Measurements from ENCODE around the gene RACGAP1. TPM values are rescaled to one million over a fixed set of nuclear protein-coding genes. Genes with fewer than 3 reads are reported as not detected.

RACGAP1 gene
- total RNA-seq, 1 donor = 3.7 TPM

DNA sequence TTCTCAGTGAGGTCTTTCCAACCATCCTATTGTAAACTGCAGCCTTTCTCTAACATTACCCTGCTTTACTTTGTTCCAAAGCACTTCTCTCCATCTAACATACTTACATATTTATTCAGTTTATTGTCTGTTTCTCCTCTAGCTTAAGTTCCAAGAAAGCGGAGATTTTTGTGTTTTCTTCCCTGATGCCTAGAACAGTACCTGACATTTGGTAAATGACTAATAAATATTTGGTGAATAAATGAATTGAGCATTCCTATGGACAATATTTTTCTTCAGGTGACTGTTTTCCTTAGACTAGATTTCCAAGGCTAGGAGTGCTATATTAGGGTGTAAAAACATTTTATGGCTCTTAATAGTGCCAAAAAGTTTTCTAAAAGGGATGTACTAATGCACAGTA lies 2.4 kb downstream of the RACGAP1 start:
- Histone ChIP-seq H3K9me3 (ENCODE audit: low read depth, low read length) (no peaks in the 10 kb centered on the region), H3K4me3 (ENCODE audit: low read length) (no peak overlapping the region), H3K4me1 (ENCODE audit: insufficient read depth, low read length) (peaks cover 22% of the 10 kb centered on the region), H3K27me3 (ENCODE audit: insufficient read depth, low read length) (no peaks in the 10 kb centered on the region)

DNA sequence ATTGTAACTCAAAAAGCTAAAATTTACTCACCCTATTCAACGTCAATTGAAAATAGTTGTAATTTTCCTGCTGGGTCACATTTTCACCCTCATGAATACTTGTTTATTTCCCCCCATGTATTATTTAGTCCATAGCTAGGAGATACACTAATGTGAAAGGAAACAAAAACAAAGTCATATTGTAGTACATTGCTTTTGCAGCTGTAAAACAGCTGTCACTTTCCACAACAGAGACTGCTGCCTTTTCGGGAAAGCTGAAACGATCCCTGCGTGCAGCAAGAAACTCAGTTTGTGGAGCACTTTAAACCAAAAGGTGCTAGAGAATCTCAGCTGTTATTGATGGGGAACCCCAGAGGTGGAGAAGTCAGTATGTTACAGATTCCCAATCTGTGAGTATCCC lies 4.3 kb downstream of the RACGAP1 start:
- no peaks in the 10 kb centered on the region for H3K27me3 ChIP-seq (ENCODE audit: insufficient read depth, low read length)
- no peak overlapping the region for H3K4me3 ChIP-seq (ENCODE audit: low read length)
- H3K4me1 ChIP-seq (ENCODE audit: insufficient read depth, low read length) = peaks cover 35% of the 10 kb centered on the region
- no peaks in the 10 kb centered on the region for H3K9me3 ChIP-seq (ENCODE audit: low read depth, low read length)

DNA sequence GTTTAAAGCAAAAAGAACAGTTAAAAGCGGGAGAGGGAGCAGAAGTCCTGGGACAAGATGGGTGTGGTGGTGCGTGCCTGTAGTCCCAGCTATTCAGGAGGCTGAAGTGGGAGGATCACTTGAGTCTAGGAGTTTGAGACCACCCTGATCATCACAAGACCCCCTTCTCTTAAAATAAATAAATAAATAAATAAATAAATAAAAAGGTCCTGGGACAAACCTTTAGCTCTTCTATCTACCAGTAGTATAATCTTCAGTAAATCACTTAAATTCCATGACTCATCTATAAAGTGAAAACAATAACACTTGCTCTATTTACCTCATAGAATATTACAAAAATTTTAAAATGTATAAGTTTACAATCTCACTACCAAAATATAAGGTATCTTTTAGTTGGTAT lies 5.8 kb downstream of the RACGAP1 start:
- H3K27me3 ChIP-seq (ENCODE audit: insufficient read depth, low read length) = no peaks in the 10 kb centered on the region
- no peaks in the 10 kb centered on the region for H3K9me3 ChIP-seq (ENCODE audit: low read depth, low read length)
- peaks cover 31% of the 10 kb centered on the region for H3K4me1 ChIP-seq (ENCODE audit: insufficient read depth, low read length)
- no peak overlapping the region for H3K4me3 ChIP-seq (ENCODE audit: low read length)

DNA sequence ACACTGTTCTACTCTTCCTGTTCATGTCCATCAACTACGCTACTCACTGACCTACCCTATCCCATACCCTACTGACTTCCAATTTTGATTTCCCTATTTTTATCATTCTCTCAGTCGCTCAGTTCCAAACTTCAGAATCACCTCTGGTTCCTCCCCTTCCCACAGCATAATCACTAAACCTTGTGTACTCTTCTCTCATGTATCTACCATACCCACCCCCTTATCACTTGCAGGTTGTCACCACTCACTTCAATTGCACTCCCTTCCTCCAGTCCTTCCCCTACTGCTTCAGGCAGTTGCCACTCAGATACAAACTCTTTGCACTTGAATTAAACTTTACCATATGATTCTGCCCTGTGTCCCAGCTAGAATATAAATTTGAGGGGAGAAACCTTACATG lies 6.3 kb downstream of the RACGAP1 start:
- H3K4me3 ChIP-seq (ENCODE audit: low read length) = no peak overlapping the region
- no peaks in the 10 kb centered on the region for H3K9me3 ChIP-seq (ENCODE audit: low read depth, low read length)
- H3K27me3 ChIP-seq (ENCODE audit: insufficient read depth, low read length) = no peaks in the 10 kb centered on the region
- peaks cover 25% of the 10 kb centered on the region for H3K4me1 ChIP-seq (ENCODE audit: insufficient read depth, low read length)

DNA sequence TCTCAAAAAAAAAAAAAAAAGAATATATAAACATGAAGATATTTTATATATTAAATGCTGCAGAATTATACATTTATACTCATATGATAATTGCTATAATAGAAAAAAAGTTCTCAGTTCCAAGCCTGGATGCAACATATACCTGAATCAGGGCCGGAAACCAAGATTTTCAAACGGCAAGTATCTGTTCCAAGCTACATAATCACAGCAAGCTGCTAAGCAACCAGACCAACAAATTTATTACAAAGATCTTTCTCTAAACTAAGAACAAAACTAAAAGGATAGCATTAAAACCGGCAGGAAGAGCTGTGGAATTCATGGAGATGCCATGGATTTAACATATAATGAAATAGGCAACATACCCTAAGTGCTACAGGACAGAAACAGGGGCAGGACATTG lies 7.1 kb downstream of the RACGAP1 start:
- Histone ChIP-seq H3K4me3 (ENCODE audit: low read length) (no peak overlapping the region), H3K9me3 (ENCODE audit: low read depth, low read length) (no peaks in the 10 kb centered on the region), H3K27me3 (ENCODE audit: insufficient read depth, low read length) (no peaks in the 10 kb centered on the region), H3K4me1 (ENCODE audit: insufficient read depth, low read length) (peaks cover 18% of the 10 kb centered on the region)

DNA sequence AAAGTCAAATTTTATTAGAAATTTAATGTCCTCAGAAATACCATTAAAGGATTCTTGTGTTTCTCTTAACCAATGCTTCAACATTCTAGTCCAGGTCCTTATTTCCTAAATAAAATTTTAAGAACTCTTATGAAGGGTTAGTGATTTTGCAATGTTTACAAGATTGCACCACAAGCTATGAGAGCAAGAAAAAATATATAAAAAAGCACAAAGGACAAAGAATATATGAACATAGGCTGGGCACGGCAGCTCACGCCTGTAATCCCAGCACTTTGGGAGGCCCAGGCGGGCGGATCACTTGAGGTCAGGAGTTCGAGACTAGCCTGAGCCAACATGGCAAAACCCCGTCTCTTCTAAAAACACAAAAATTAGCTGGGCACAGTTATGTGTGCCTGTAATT lies 7.7 kb downstream of the RACGAP1 start:
- Histone ChIP-seq H3K4me3 (ENCODE audit: low read length) (no peak overlapping the region), H3K9me3 (ENCODE audit: low read depth, low read length) (no peaks in the 10 kb centered on the region), H3K27me3 (ENCODE audit: insufficient read depth, low read length) (no peaks in the 10 kb centered on the region), H3K4me1 (ENCODE audit: insufficient read depth, low read length) (peaks cover 18% of the 10 kb centered on the region)

DNA sequence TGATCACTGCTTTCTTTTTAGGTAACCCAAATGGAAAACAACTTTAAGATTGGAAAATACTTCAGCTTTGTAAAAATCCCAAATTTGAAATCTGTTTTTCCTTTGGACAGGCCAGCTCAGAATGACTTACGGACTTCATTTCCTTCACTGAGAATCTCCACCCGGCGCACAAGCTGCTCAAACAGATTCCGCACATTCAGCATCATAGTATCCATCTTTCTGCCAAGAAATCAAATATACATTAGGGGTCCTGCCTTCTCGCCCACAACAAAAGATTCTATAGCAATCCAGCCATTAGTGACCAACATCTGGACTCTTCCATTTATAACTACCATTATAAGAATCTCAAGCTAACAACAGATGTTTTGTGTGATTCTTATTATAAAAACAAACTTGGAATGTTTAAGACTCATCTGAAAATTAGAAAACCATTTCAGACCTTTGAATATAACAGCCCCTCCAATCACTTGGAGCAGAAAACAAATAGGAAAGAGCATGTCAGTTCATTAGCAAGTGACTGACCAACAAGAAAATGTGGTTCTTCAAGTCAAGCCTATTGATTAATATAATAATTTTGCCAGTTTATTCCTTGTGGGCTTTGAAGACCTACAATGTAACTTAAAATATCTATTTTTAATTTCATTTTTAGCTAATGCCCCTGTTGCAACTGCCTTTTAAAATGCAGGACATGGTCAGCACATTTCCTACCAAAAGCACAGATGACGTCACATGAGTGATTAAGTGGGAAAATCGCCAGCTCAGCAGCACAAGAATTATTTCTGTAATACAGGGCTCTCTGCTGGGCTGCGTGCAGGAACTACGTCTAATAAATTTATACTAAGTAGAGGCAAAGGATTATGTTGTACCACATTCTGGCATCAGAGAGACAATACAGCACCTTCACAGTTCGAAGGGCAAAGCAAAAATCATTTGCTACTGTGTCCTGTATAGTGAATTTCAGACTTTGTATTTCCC lies 8.5 kb downstream of the RACGAP1 start:
- Histone ChIP-seq H3K4me1 (ENCODE audit: insufficient read depth, low read length) (peaks cover 18% of the 10 kb centered on the region), H3K4me3 (ENCODE audit: low read length) (no peak overlapping the region), H3K9me3 (ENCODE audit: low read depth, low read length) (no peaks in the 10 kb centered on the region), H3K27me3 (ENCODE audit: insufficient read depth, low read length) (no peaks in the 10 kb centered on the region)

DNA sequence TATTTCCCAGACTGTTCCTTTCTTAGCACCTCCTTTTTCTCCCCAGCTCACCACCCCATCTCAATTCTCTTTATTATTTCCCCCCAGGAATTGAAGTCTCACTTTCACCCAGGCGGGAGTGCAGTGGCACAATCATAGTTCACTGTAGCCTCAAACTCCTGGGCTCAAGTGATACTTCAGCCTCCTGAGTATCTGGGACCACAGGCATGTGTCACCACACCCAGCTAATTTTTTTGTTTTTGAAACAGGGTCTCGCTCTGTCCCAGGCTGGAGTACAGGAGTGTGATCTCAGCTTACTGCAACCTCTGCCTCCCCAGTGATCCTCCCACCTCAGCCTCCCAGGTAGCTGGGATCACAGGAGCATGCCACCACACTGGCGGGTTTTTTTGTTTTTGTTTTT lies 11.0 kb downstream of the RACGAP1 start:
- H3K27me3 ChIP-seq (ENCODE audit: insufficient read depth, low read length) = no peaks in the 10 kb centered on the region
- no peaks in the 10 kb centered on the region for H3K9me3 ChIP-seq (ENCODE audit: low read depth, low read length)
- peaks cover 18% of the 10 kb centered on the region for H3K4me1 ChIP-seq (ENCODE audit: insufficient read depth, low read length)
- no peak overlapping the region for H3K4me3 ChIP-seq (ENCODE audit: low read length)

DNA sequence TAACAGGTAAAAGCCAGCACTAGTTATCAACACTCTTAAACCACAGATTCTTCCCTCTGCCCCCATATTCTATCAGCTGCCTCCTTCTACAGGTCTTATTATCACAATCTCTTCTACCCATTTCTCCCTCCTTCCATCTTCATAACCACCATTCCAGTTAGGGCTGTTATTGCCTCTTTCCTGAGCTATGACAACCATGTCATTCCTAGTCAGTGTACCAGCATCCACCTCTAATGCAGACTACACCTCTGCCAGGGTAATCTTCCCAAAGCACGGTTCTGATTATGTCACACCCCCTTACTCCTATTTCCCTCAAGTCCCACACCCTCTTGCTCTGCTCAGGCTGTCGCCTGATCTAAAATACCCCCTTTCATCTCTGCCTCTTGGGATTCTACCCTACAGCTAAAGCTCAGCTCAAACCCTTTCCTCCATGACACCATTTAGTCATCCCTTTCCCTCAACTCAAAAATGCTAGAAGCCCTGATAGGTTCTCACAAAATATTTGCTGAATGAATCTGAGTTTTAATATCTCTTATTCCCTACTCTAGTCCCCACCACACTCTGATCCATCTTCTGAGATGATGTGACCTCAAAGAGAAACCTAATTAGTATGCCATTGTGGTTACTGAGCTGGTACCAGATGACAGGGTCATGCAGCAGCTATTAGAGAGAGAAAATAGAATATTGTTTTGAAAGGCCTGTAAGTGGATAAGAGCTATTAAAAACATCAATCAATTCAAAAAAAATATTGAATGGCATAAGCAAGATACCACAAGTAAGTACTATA lies 11.7 kb downstream of the RACGAP1 start:
- Histone ChIP-seq H3K4me3 (ENCODE audit: low read length) (no peak overlapping the region), H3K4me1 (ENCODE audit: insufficient read depth, low read length) (peaks cover 18% of the 10 kb centered on the region), H3K27me3 (ENCODE audit: insufficient read depth, low read length) (no peaks in the 10 kb centered on the region), H3K9me3 (ENCODE audit: low read depth, low read length) (no peaks in the 10 kb centered on the region)

DNA sequence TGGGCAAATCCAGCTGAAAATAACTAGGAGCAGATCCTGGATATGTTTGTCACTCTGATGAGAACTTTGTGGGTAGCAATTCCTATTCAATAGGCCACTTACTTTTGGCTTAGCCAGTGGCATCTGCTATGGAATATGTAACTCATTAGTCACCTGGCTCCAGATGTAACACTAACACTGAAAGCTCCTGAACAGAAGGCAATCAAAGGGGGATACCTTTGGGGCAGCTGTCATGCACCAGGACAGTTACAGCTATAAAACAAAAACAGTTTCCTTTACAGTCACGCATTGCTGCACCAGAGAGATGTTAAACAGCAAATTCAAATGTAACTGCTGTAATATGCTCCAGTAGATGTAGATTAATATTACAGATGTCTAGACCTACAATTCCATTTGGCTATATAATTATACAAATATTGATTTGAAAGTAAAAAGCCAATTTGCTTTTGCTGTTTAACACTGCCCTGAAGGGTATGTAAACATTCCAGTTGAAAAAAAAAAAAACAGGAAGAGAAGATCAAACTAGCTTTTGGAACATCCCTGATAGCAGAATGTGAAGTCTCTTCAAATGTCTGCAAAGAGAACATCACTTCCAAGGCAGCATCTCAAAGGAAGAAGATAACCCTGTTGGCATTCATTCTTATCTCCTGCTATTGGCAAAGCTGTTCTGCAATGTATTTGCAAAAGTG lies 18.4 kb downstream of the RACGAP1 start:
- H3K27me3 ChIP-seq (ENCODE audit: insufficient read depth, low read length) = no peaks in the 10 kb centered on the region
- H3K4me1 ChIP-seq (ENCODE audit: insufficient read depth, low read length) = no peaks in the 10 kb centered on the region
- H3K9me3 ChIP-seq (ENCODE audit: low read depth, low read length) = no peaks in the 10 kb centered on the region
- no peak overlapping the region for H3K4me3 ChIP-seq (ENCODE audit: low read length)

DNA sequence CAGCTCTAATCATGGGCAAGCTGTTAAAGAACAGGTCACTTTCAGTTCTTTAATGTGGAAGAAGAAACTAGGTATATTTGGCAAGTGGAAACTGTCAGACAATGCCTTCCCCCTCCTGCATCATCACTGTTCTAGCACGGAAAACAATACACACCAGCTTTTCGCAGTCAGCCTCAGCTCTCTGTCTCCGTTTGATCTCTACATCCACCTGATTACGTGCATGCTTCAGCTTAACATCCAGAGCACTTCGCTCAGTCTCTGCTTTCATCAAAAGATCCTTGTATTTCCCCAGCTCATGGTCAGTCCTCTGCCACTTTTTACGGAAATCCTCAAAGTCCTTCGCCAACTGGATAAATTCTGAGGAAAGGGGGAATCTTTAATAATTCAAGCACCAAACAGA lies 19.0 kb downstream of the RACGAP1 start:
- Histone ChIP-seq H3K9me3 (ENCODE audit: low read depth, low read length) (no peaks in the 10 kb centered on the region), H3K27me3 (ENCODE audit: insufficient read depth, low read length) (no peaks in the 10 kb centered on the region), H3K4me1 (ENCODE audit: insufficient read depth, low read length) (no peaks in the 10 kb centered on the region), H3K4me3 (ENCODE audit: low read length) (no peak overlapping the region)

DNA sequence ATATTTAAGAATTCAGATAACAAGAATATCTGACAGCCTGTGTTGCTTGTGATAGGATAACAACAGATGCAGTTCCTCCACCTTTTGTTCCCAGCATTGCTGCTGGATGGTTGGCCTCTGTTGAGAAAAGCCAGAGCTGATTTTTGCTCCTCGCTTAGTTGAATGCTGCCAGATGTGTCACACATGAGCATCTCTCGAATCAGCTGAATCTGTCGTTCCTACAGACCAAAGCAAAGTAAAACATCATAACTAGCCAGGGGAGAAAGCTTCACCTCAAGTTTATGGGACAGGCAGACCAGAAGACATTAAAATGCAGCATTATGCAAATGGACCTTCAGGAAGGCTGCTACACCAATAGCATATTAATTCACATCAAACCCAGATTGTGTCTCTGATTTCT lies 20.1 kb downstream of the RACGAP1 start:
- Histone ChIP-seq H3K9me3 (ENCODE audit: low read depth, low read length) (no peaks in the 10 kb centered on the region), H3K27me3 (ENCODE audit: insufficient read depth, low read length) (no peaks in the 10 kb centered on the region), H3K4me3 (ENCODE audit: low read length) (no peak overlapping the region), H3K4me1 (ENCODE audit: insufficient read depth, low read length) (no peaks in the 10 kb centered on the region)

DNA sequence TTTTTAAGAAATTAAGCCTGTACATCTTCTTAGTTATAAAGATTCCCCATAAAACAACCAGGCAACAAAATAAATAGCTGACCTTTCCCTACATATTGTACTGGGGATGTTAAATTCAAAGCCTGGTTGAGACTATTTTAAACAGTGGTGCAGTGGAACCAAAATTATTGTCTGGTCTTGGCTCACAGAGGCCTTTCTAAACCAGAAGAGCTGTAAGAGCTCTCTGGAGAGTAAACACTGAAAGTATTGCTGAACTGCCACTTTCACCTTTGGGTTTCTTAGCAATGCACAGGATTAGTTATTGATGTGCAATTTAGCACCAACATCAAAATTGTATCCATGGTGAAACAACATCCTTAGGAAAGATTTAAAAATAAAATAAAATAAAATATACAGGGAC lies 20.6 kb downstream of the RACGAP1 start:
- Histone ChIP-seq H3K27me3 (ENCODE audit: insufficient read depth, low read length) (no peaks in the 10 kb centered on the region), H3K9me3 (ENCODE audit: low read depth, low read length) (no peaks in the 10 kb centered on the region), H3K4me1 (ENCODE audit: insufficient read depth, low read length) (no peaks in the 10 kb centered on the region), H3K4me3 (ENCODE audit: low read length) (no peak overlapping the region)

DNA sequence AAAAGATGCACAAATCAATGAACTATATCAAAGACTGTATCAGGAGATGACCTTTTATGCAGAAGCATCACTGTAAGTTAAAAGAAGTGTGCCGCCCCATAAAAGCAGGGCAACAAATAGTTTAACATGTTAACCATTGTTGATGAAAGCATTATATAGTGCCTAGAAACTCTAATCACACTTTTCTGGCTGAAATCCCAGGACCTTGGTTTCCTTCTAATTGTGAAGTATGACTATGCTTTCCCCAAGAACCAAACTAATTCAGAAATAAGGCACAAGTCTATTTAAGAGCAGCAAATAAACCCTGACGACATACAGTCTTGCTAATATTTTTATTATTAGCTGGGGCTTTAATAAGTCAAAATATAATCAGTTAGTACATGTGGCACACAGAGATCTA lies 21.7 kb downstream of the RACGAP1 start:
- Histone ChIP-seq H3K4me1 (ENCODE audit: insufficient read depth, low read length) (no peaks in the 10 kb centered on the region), H3K9me3 (ENCODE audit: low read depth, low read length) (no peaks in the 10 kb centered on the region), H3K4me3 (ENCODE audit: low read length) (no peak overlapping the region), H3K27me3 (ENCODE audit: insufficient read depth, low read length) (no peaks in the 10 kb centered on the region)

DNA sequence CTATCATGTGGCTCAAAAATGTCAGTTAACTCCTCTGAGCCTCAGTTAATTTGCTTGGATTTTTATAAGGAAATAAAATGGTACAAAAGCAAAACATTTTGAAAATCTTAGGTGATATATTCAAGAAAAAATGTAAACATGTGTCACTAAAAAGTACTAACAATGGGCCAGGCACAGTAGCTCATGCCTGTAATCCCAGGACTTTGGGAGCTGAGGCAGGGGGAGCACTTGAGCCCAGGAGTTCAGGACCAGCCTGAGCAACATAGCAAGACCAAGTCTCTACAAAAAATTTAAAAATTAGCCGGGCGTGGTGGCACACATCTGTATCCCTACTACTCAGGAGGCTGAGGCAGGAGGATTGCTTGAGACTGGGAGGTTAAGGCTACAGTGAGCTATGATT lies 26.8 kb downstream of the RACGAP1 start:
- no peaks in the 10 kb centered on the region for H3K27me3 ChIP-seq (ENCODE audit: insufficient read depth, low read length)
- no peak overlapping the region for H3K4me3 ChIP-seq (ENCODE audit: low read length)
- H3K9me3 ChIP-seq (ENCODE audit: low read depth, low read length) = no peaks in the 10 kb centered on the region
- H3K4me1 ChIP-seq (ENCODE audit: insufficient read depth, low read length) = no peaks in the 10 kb centered on the region
